C4-2B (cell line): ENCODE results near the gene PLSCR5.

ENCODE experiments used
- CTCF ChIP-seq: fragments of 450-650 bp; conservative IDR thresholded peaks from 2 replicates; pipeline ENCODE4 v1.5.1; 2017; ENCODE audit warnings: mild to moderate bottlenecking
- ZFX ChIP-seq: fragments of 450-650 bp; IDR thresholded peaks from 2 replicates; pipeline ENCODE4 v1.6.1; 2017

- TF ChIP-seq CTCF (no peak), ZFX (no peak)
Observed at GRCh38 chr3:146566138-146566537, 39.0 kb downstream of the PLSCR5 start.
